NCI-H524 treated with DMSO at 0.1 percent for 48 hours (cell line): Measurements from ENCODE around the gene THEMIS2.

Experiments
- DNase-seq: peaks from one replicate; lab custom pipeline; 2025; lab: John Stamatoyannopoulos, UW

The THEMIS2 gene

GRCh38 chr1:27885621-27886352, 13.4 kb downstream of the THEMIS2 start:
- DNase-seq: no peak

- DNase-seq: no peak
These were observed 14.0 kb downstream of the THEMIS2 start for GRCh38 chr1:27886353-27886679.

GRCh38 chr1:27886744-27887143, 14.4 kb downstream of the THEMIS2 start:
- no peak for DNase-seq

- no peak for DNase-seq
These were observed 15.1 kb downstream of the THEMIS2 start for GRCh38 chr1:27887215-27888021.

- DNase-seq: no peak
These were observed 17.2 kb downstream of the THEMIS2 start for GRCh38 chr1:27889506-27889905.

- DNase-seq: no peak
These were observed 19.0 kb downstream of the THEMIS2 start for GRCh38 chr1:27891196-27891889.

- no peak for DNase-seq
These were observed 22.2 kb downstream of the THEMIS2 start for GRCh38 chr1:27894521-27894920.

GRCh38 chr1:27906759-27907158, 34.4 kb downstream of the THEMIS2 start:
- DNase-seq: no peak

GRCh38 chr1:27912429-27912828, 40.1 kb downstream of the THEMIS2 start:
- no peak for DNase-seq

GRCh38 chr1:27915082-27915575, 42.8 kb downstream of the THEMIS2 start:
- DNase-seq: no peak

GRCh38 chr1:27922272-27922671, 49.9 kb downstream of the THEMIS2 start:
- DNase-seq: no peak

GRCh38 chr1:27928216-27928954, 56.0 kb downstream of the THEMIS2 start:
- no peak for DNase-seq

- no peak for DNase-seq
These were observed 58.8 kb downstream of the THEMIS2 start for GRCh38 chr1:27931184-27931583.

GRCh38 chr1:27931759-27932158, 59.4 kb downstream of the THEMIS2 start:
- DNase-seq: no peak

GRCh38 chr1:27934818-27935549, 62.6 kb downstream of the THEMIS2 start, which contains the start of gene SMPDL3B:
SMPDL3B (plus strand) TSS chr1:27935000; CDS start chr1:27935184, 184 bp downstream.
- peak; percentile 72 for DNase-seq

GRCh38 chr1:27935721-27936120, 63.4 kb downstream of the THEMIS2 start:
- DNase-seq: peak; percentile 56
